ENCODE results near the gene PHRF1. TPM values are rescaled to one million over a fixed set of nuclear protein-coding genes. Genes with fewer than 3 reads are reported as not detected.
A peak's percentile ranks its signal among the peaks of the same experiment; 100 is the strongest.

Gene PHRF1
- total RNA-seq, 1 donor from 2014 or later: 38.3 TPM

DNA sequence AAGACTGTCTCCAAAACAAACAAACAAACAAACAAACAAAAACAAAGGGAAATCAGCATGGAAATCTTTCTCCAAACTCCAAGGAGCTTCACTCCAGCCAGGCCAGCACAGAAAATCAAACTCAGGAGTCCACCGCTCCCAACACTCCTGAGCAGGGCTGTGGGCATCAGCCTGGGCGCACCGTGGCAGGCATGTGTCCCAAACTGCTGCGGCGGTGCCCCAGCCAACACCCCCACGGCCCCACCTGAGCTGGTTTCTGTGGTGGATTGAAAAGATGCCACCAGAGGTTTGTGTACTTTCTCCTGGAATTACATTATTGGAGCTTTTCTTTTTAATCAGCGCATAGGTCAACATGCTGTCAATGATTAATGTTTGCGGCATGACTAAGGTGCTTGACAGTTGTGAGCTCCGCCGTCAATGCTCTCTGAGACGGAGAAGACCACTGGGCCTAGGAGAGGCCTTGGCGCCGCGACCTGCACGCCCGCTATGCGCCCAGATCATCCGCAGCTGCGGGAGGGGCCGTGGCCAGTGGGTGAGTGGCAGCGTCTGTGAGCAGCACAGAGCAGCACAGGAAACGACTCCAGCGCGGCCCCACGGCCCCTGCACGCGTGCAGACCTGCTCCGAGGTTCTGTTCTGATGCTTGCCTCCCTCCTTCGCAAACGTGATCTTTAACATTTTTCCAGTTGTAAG, 78.9 kb downstream of the PHRF1 start:
- Histone ChIP-seq H3K27ac (ENCODE audit: low read depth, low read length) (no peak overlapping the region), H2AFZ (ENCODE audit: low read depth, low read length) (no peak overlapping the region), H3K9me3 (ENCODE audit: insufficient read depth, low read depth, low read length) (no peaks in the 10 kb centered on the region), H3K79me2 (ENCODE audit: insufficient read depth, low read length) (no peaks in the 10 kb centered on the region), H3K4me1 (ENCODE audit: insufficient read depth, low read length) (no peaks in the 10 kb centered on the region), H3K4me3 (ENCODE audit: insufficient read depth, low read depth, low read length) (no peak overlapping the region), H3K4me2 (ENCODE audit: low read length) (no peak overlapping the region), H4K20me1 (ENCODE audit: insufficient read depth, low read length) (no peaks in the 10 kb centered on the region), H3K27me3 (ENCODE audit: insufficient read depth, low read length) (no peaks in the 10 kb centered on the region), H3K36me3 (ENCODE audit: insufficient read depth, low read length) (no peaks in the 10 kb centered on the region), H3K9ac (ENCODE audit: low read length) (no peak overlapping the region)
- FAIRE-seq (peak; percentile 55), DNase-seq (ENCODE audit: low read depth) (no peak)
- H3K27me3 Mint-ChIP-seq (ENCODE audit: low read depth, unreplicated experiment): no peaks in the 10 kb centered on the region
- H3K4me3 Mint-ChIP-seq (ENCODE audit: unreplicated experiment): no peak overlapping the region
- no peak for TF ChIP-seq EZH2 (IDR thresholded peaks at IDR 0.05; ENCODE audit: insufficient read depth, low read length)
- TF ChIP-seq, protein P1, sequence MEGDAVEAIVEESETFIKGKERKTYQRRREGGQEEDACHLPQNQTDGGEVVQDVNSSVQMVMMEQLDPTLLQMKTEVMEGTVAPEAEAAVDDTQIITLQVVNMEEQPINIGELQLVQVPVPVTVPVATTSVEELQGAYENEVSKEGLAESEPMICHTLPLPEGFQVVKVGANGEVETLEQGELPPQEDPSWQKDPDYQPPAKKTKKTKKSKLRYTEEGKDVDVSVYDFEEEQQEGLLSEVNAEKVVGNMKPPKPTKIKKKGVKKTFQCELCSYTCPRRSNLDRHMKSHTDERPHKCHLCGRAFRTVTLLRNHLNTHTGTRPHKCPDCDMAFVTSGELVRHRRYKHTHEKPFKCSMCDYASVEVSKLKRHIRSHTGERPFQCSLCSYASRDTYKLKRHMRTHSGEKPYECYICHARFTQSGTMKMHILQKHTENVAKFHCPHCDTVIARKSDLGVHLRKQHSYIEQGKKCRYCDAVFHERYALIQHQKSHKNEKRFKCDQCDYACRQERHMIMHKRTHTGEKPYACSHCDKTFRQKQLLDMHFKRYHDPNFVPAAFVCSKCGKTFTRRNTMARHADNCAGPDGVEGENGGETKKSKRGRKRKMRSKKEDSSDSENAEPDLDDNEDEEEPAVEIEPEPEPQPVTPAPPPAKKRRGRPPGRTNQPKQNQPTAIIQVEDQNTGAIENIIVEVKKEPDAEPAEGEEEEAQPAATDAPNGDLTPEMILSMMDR (IDR thresholded peaks at IDR 0.05; ENCODE audit: insufficient read depth, low read depth, low read length): no peak
- no peaks in the 10 kb centered on the region for H3K4me1 Mint-ChIP-seq (ENCODE audit: low read depth, unreplicated experiment)
- H3K27ac Mint-ChIP-seq (ENCODE audit: unreplicated experiment): no peak overlapping the region
- H3K36me3 Mint-ChIP-seq (ENCODE audit: low read depth, unreplicated experiment): peaks cover 16% of the 10 kb centered on the region
- H3K9me3 Mint-ChIP-seq (ENCODE audit: unreplicated experiment): no peaks in the 10 kb centered on the region

DNA sequence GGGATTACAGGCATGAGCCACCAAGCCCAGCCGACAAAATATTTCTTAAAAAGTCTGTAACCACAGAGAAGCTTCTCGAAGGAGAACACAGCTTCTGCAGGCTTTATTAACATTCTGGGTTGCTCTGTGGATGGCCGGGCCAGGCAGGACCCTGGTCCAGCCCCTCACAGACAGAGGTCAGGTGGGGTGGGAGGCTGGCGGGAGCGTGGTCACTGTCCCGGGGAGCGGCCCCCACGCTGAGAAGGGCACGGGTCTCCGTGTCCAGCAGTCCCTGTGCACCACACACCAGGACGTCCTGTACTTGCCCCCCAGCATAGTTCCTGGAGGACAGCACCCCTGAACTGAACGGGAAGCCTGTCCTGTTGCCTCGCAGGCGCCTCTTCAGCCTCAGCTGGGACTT, 80.2 kb downstream of the PHRF1 start:
- H3K36me3 Mint-ChIP-seq (ENCODE audit: low read depth, unreplicated experiment): peaks cover 16% of the 10 kb centered on the region

DNA sequence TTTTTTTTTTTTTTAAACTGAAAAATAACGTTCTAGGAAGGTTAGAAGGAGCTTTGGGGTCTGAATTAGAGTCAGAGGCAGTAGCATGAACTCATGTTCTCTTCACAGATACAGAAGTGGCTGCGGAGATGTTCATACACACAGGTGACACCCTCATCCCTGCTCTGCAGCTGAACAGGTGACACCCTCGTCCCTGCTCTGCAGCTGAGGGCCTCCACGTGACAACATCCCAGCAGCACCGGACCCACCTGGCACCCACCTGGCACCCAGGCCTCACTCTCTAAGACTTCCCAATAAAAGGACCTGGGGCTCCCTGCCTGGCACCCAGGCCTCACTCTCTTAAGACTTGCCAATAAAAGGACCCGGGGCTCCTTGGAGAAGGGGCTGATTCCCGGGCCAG, 80.6 kb downstream of the PHRF1 start:
- no peak for DNase-seq (ENCODE audit: low read depth)
- Histone ChIP-seq H3K4me1 (ENCODE audit: insufficient read depth, low read length) (no peaks in the 10 kb centered on the region), H3K79me2 (ENCODE audit: insufficient read depth, low read length) (no peaks in the 10 kb centered on the region), H3K9ac (ENCODE audit: low read length) (no peak overlapping the region), H3K4me2 (ENCODE audit: low read length) (no peak overlapping the region), H3K27me3 (ENCODE audit: insufficient read depth, low read length) (no peaks in the 10 kb centered on the region), H3K4me3 (ENCODE audit: insufficient read depth, low read depth, low read length) (no peak overlapping the region), H3K27ac (ENCODE audit: low read depth, low read length) (no peak overlapping the region), H2AFZ (ENCODE audit: low read depth, low read length) (no peak overlapping the region), H3K9me3 (ENCODE audit: insufficient read depth, low read depth, low read length) (no peaks in the 10 kb centered on the region), H4K20me1 (ENCODE audit: insufficient read depth, low read length) (peaks cover 12% of the 10 kb centered on the region), H3K36me3 (ENCODE audit: insufficient read depth, low read length) (no peaks in the 10 kb centered on the region)
- no peak overlapping the region for H3K27ac Mint-ChIP-seq (ENCODE audit: unreplicated experiment)
- no peaks in the 10 kb centered on the region for H3K4me1 Mint-ChIP-seq (ENCODE audit: low read depth, unreplicated experiment)
- FAIRE-seq: no peak
- H3K27me3 Mint-ChIP-seq (ENCODE audit: low read depth, unreplicated experiment): no peaks in the 10 kb centered on the region
- no peak for TF ChIP-seq EZH2 (IDR thresholded peaks at IDR 0.05; ENCODE audit: insufficient read depth, low read length)
- TF ChIP-seq, protein P1 (IDR thresholded peaks at IDR 0.05; ENCODE audit: insufficient read depth, low read depth, low read length): no peak
- no peaks in the 10 kb centered on the region for H3K9me3 Mint-ChIP-seq (ENCODE audit: unreplicated experiment)
- no peak overlapping the region for H3K4me3 Mint-ChIP-seq (ENCODE audit: unreplicated experiment)
- H3K36me3 Mint-ChIP-seq (ENCODE audit: low read depth, unreplicated experiment): peaks cover 16% of the 10 kb centered on the region

More for the DNA sequence above, 80.2 kb downstream of the PHRF1 start:
- no peaks in the 10 kb centered on the region for H3K27me3 Mint-ChIP-seq (ENCODE audit: low read depth, unreplicated experiment)
- no peak overlapping the region for H2AFZ ChIP-seq (ENCODE audit: low read depth, low read length)
- TF ChIP-seq, protein P1 (IDR thresholded peaks at IDR 0.05; ENCODE audit: insufficient read depth, low read depth, low read length): no peak
- H3K27ac Mint-ChIP-seq (ENCODE audit: unreplicated experiment): no peak overlapping the region
- no peaks in the 10 kb centered on the region for H3K27me3 ChIP-seq (ENCODE audit: insufficient read depth, low read length)
- H3K36me3 ChIP-seq (ENCODE audit: insufficient read depth, low read length): no peaks in the 10 kb centered on the region
- H3K9ac ChIP-seq (ENCODE audit: low read length): no peak overlapping the region
- no peak overlapping the region for H3K4me3 Mint-ChIP-seq (ENCODE audit: unreplicated experiment)
- no peaks in the 10 kb centered on the region for H3K79me2 ChIP-seq (ENCODE audit: insufficient read depth, low read length)
- no peak overlapping the region for H3K4me2 ChIP-seq (ENCODE audit: low read length)
- no peaks in the 10 kb centered on the region for H3K9me3 Mint-ChIP-seq (ENCODE audit: unreplicated experiment)
- DNase-seq (ENCODE audit: low read depth): no peak
- H3K9me3 ChIP-seq (ENCODE audit: insufficient read depth, low read depth, low read length): no peaks in the 10 kb centered on the region
- no peaks in the 10 kb centered on the region for H3K4me1 ChIP-seq (ENCODE audit: insufficient read depth, low read length)
- no peaks in the 10 kb centered on the region for H3K4me1 Mint-ChIP-seq (ENCODE audit: low read depth, unreplicated experiment)
- no peak overlapping the region for H3K4me3 ChIP-seq (ENCODE audit: insufficient read depth, low read depth, low read length)
- FAIRE-seq: no peak
- peaks cover 8% of the 10 kb centered on the region for H4K20me1 ChIP-seq (ENCODE audit: insufficient read depth, low read length)
- no peak overlapping the region for H3K27ac ChIP-seq (ENCODE audit: low read depth, low read length)
